A673 (cell line): Measurements from ENCODE around the gene QRFPR. TPM values are rescaled to one million over a fixed set of nuclear protein-coding genes. Genes with fewer than 3 reads are reported as not detected.

Source experiments
- BruUV-seq: library from RNA; stranded (reverse); fragments of 400-500 nt; replicated peaks from 2 replicates; lab custom pipeline; 2021; lab: Mats Ljungman, UMichigan
- CTCF ChIA-PET: fragments of 300-600 bp; sonication (Branson Sonifier 250); formaldehyde crosslinking; loops from one replicate; lab custom pipeline; 2022; ENCODE audit warnings: antibody characterized with exemption; lab: Charles Lee
- POLR2A ChIA-PET: fragments of 300-600 bp; sonication (Branson Sonifier 250); formaldehyde crosslinking; loops from one replicate; lab custom pipeline; 2022; ENCODE audit warnings: antibody characterized with exemption; ENCODE audit not compliant: low non-redundant PET; lab: Charles Lee
- DNase-seq: peaks from one replicate; pipeline ENCODE4 v3.0.0-alpha.2; 2015; ENCODE audit warnings: low spot score
- H3K27ac ChIP-seq: fragments of 200-600 bp; sonication (generic); 2 replicates; pipeline ENCODE4 v1.5.1; 2016; ENCODE audit warnings: mixed run types, low read depth, mild to moderate bottlenecking, mixed read lengths, antibody characterized with exemption, low read length; ENCODE audit not compliant: poor library complexity, severe bottlenecking
- H3K27me3 ChIP-seq: fragments of 200-600 bp; sonication (generic); replicated peaks from 2 replicates; pipeline ENCODE4 v1.6.1; 2017; ENCODE audit warnings: mixed run types, low read depth, mild to moderate bottlenecking, mixed read lengths, antibody characterized with exemption, low read length; ENCODE audit not compliant: insufficient read depth, poor library complexity
- H3K36me3 ChIP-seq: fragments of 200-600 bp; sonication (generic); 2 replicates; pipeline ENCODE4 v1.6.1; 2016; ENCODE audit warnings: mixed run types, mild to moderate bottlenecking, mixed read lengths, antibody characterized with exemption, low read length; ENCODE audit not compliant: insufficient read depth, poor library complexity, severe bottlenecking
- H3K4me1 ChIP-seq: fragments of 200-600 bp; sonication (generic); 2 replicates; pipeline ENCODE4 v1.6.1; 2017; ENCODE audit warnings: mixed run types, mild to moderate bottlenecking, mixed read lengths, antibody characterized with exemption, low read length; ENCODE audit not compliant: insufficient read depth, poor library complexity, severe bottlenecking
- H3K4me3 ChIP-seq: fragments of 200-600 bp; sonication (generic); 2 replicates; pipeline ENCODE4 v1.5.1; 2016; ENCODE audit warnings: low read depth, mixed run types, mild to moderate bottlenecking, mixed read lengths, low read length; ENCODE audit not compliant: poor library complexity, severe bottlenecking
- H3K9me3 ChIP-seq: fragments of 200-600 bp; sonication (generic); 2 replicates; pipeline ENCODE4 v1.6.1; 2016; ENCODE audit warnings: mixed run types, low read depth, mild to moderate bottlenecking, mixed read lengths, antibody characterized with exemption, low read length; ENCODE audit not compliant: poor library complexity, severe bottlenecking
- CTCF ChIP-seq: fragments of 300-800, 200-600 bp; sonication (generic); conservative IDR thresholded peaks from 2 replicates; pipeline ENCODE4 v1.5.1; 2017; ENCODE audit warnings: low read depth, mild to moderate bottlenecking, antibody characterized with exemption, low read length, moderate library complexity, mixed read lengths
- EZH2 ChIP-seq: fragments of 200-600 bp; sonication (generic); IDR thresholded peaks from 2 replicates; pipeline ENCODE4 v1.6.1; 2017; ENCODE audit warnings: borderline replicate concordance, low read depth, mild to moderate bottlenecking, mixed read lengths, antibody characterized with exemption, low read length; ENCODE audit not compliant: poor library complexity, severe bottlenecking
- intact Hi-C: fragments of 100-400 bp; cut with micrococcal nuclease; formaldehyde crosslinking; loops from one replicate; pipeline ENCODE4 v1.10.0; 2022; ENCODE audit not compliant: unreplicated experiment
- total RNA-seq: library from RNA; stranded (reverse); gene quantifications from 2 replicates; pipeline ENCODE4 v1.2.3, GENCODE V29; 2021

Gene QRFPR
- total RNA-seq, 1 experiment from 2014 or later: 32.2 TPM

- ChIA-PET POLR2A (no interaction called here), CTCF (no interaction called here)
- H3K27me3 ChIP-seq: no peaks in the 10 kb centered on the region
- H3K4me1 ChIP-seq: peaks cover 3% of the 10 kb centered on the region
- no peak for TF ChIP-seq EZH2
- TF ChIP-seq CTCF: no peak
- BruUV-seq: no TSS peak
- no peaks in the 10 kb centered on the region for H3K9me3 ChIP-seq
- no peaks in the 10 kb centered on the region for H3K36me3 ChIP-seq
- DNase-seq: no peak
- H3K27ac ChIP-seq: no peak overlapping the region
- intact Hi-C loops: no loop called here
- no peak overlapping the region for H3K4me3 ChIP-seq
Measured at GRCh38 chr4:121339824-121340223, 41.0 kb downstream of the QRFPR start.

GRCh38 chr4:121339307-121339706 is 41.5 kb downstream of the QRFPR start:
- Histone ChIP-seq H3K27ac (no peak overlapping the region), H3K9me3 (no peaks in the 10 kb centered on the region), H3K4me1 (peaks cover 9% of the 10 kb centered on the region), H3K4me3 (no peak overlapping the region), H3K36me3 (no peaks in the 10 kb centered on the region), H3K27me3 (no peaks in the 10 kb centered on the region)
- no TSS peak for BruUV-seq
- intact Hi-C loops: no loop called here
- no peak for DNase-seq
- CTCF ChIA-PET: no interaction called here
- TF ChIP-seq EZH2 (no peak), CTCF (no peak)
- POLR2A ChIA-PET: no interaction called here

GRCh38 chr4:121338518-121338917 is 42.3 kb downstream of the QRFPR start:
- Histone ChIP-seq H3K9me3 (no peaks in the 10 kb centered on the region), H3K4me3 (no peak overlapping the region), H3K27ac (no peak overlapping the region), H3K27me3 (no peaks in the 10 kb centered on the region), H3K4me1 (peaks cover 15% of the 10 kb centered on the region), H3K36me3 (no peaks in the 10 kb centered on the region)
- no peak for DNase-seq
- TF ChIP-seq EZH2 (no peak), CTCF (no peak)
- intact Hi-C loops: no loop called here
- CTCF ChIA-PET: no interaction called here
- BruUV-seq: no TSS peak
- POLR2A ChIA-PET: no interaction called here
